Ramos (cell line): ENCODE data around the gene ITGB5.

Experiments used
- in situ Hi-C: fragments of 300-500 bp; cut with MboI; formaldehyde crosslinking; loops from one replicate; pipeline ENCODE4 v1.14.3; 2022; ENCODE audit warnings: low sequenced_read_pairs; ENCODE audit not compliant: unreplicated experiment

ITGB5 gene

DNA sequence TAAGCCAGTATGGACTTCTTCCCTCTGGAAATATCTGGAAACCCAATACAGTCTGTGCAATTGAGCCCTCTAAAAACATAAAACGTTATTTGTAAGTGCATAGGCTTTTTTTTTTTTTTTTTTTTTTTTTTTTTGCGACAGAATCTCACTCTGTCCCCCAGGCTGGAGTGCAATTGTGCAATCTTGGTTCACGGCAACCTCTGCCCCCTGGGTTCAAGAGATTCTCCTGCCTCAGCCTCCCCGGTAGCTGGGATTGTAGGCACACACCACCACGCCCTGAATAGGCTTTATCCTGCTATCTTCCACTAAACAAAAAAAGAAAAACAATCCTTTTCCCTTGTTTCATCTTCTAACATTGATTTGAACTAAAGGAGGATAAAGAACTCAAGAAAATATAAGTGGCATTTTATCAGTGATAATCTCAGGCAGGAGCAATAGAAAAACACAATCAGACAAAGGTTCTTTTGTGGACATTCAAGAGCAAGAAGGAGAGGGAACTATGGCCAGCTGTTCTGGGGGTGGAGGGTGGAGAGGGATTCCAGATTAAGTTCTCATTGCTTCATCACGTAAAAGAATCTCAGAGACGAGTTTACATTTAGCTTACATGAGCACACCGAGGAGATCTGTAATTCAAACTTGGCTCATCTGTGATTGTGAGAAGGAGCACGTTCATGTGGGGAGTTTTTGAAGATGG is 68.6 kb downstream of the ITGB5 start:
- in situ Hi-C loops, result no loop called here

DNA sequence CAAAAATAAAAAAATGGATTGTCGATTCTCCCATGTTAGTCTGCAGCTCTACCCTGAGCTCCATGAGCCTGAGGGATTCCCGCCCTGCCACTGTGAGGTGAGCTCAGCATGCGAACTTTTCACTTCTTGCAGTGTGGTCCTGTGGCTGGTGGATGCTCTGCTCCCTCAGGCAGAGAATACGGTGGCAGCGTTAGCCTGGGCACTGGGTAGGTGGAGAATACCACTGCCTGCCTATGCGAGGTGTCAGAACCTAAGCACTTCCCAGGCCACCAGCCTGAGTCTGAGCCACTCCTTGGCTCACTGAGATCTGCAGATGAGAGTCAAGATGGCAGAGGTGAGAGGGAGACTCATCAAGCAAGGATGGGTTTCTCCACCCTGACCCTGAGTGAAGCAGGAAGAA is 70.1 kb downstream of the ITGB5 start:
- in situ Hi-C loops, result no loop called here

GRCh38 chr3:124816206-124816605 is 71.0 kb downstream of the ITGB5 start:
- in situ Hi-C loops, result no loop called here

DNA sequence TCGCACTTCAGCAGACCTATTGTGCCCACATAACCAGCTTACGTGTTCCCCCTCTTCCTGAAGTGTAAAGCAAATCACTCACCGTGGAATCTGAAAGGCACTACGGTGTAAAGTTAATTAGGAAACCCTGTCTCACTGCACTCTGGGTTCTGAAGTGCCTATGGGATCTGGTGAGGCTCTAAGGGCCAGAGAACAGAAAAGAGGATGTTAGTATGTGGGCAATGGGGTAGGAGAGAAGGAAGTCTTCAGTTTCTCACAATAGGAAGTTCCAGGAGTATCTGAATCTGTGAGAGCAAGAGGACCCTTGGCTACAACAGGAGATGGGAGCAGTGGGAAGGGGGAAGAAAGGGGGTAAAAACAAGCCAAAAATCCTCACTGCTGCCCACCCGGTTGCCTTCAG is 71.4 kb downstream of the ITGB5 start:
- in situ Hi-C loops, result no loop called here

- in situ Hi-C loops, result no loop called here
These were observed 72.3 kb downstream of the ITGB5 start for GRCh38 chr3:124814620-124815421.

- in situ Hi-C loops, result no loop called here
These were observed 73.6 kb downstream of the ITGB5 start for GRCh38 chr3:124813541-124813940.

GRCh38 chr3:124812291-124813265 is 74.6 kb downstream of the ITGB5 start:
- in situ Hi-C loops, result no loop called here

DNA sequence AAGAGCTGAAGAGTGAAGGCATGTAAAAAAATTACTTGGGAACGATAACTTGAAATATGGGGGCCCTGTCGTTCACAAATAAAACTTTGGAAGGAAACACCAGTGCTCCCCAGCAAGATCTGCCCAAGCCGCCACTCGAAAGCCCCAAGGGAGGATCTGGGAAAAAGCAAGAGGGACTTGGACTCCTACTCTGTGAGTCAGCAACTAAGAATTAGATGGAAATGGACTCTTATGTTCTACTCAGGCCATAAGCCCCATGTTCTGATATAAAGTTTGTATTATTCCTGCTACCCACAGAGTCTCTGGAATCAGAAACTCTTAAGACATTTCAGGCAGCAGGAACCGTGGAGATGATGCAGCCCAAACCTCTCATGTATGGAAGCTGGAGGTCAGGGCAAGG is 75.7 kb downstream of the ITGB5 start:
- in situ Hi-C loops, result no loop called here

GRCh38 chr3:124810970-124811369 is 76.2 kb downstream of the ITGB5 start:
- in situ Hi-C loops, result no loop called here

DNA sequence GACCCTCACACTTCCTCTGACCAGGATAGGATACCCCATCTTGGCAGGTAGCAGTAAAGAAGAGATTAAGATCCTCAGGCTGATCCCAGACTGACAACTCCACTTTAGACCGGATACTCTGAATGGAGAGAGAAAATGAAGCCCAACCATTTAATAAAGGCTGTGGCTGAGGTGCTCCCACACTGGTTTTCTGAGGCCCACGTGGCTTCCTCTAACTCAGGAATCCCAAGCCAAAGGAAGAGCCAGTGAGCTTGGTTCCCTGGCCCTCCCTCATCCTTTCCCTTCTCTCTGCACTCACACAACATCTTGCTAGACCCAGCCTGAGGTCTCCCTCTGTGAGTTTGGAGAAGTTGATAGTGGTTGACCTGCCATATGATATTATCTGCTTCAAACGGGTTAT is 78.1 kb downstream of the ITGB5 start:
- in situ Hi-C loops, result no loop called here

GRCh38 chr3:124805671-124806070 is 81.5 kb downstream of the ITGB5 start:
- in situ Hi-C loops, result no loop called here

- in situ Hi-C loops, result no loop called here
These were observed 82.3 kb downstream of the ITGB5 start for GRCh38 chr3:124804875-124805274.

GRCh38 chr3:124802702-124803101 is 84.5 kb downstream of the ITGB5 start:
- in situ Hi-C loops, result no loop called here

DNA sequence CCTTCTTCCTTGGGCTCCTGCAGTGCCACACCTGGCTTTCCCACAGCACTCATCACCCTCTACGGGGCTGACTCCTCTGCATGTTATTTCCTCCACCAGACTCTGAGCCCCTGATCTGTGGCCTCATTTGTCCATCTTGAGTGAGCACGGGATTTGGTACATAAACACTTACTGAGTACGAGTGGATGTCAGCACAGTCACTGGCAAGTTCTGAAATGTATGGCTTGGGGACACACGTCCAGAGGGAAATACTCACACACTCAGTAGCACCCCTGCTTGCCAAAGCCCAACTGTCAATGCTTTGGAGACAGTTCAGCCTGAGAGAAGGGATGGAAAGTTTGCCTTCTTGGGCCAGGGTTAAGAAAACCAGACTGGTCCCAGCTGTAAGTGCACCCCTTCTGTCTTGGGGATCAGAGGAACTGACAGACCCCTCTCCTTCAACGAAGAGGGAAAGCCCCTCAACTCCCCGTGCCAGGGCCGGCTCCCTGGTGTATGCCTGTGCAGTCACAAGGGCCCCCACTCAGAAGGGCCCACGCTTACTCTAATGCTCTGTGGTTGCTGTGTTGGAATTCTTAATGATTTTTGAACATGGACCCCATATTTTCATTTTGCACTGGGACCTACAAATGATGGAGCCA is 85.0 kb downstream of the ITGB5 start:
- in situ Hi-C loops, result no loop called here

- in situ Hi-C loops, result no loop called here
These were observed 86.5 kb downstream of the ITGB5 start for GRCh38 chr3:124800511-124801258.

- in situ Hi-C loops, result no loop called here
These were observed 87.1 kb downstream of the ITGB5 start for GRCh38 chr3:124800076-124800475.

- in situ Hi-C loops, result no loop called here
These were observed 87.5 kb downstream of the ITGB5 start for GRCh38 chr3:124799676-124800075.

- in situ Hi-C loops, result no loop called here
These were observed 89.7 kb downstream of the ITGB5 start for GRCh38 chr3:124797426-124797945.

DNA sequence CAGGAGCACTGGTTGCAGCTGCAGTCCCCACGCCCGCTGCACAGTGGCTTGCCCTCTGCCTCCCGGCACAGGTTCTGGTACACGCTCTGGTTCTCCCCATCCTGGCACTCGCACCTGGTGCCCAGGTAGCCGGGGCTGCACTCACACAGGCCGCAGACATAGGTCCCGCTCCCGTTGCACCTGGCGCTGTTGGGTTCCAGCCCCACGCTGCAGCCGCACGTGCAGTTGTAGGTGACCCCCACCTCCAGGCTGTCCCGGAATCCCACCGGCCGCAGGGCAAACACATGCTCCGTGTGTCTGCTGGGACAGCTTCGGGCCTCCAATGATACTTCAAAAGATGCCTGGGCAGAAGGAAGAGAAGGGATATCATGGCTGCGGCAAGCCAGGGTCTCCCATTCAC is 90.7 kb downstream of the ITGB5 start:
- in situ Hi-C loops, result no loop called here
